Thyroid gland (tissue), 4 donors: ENCODE results near the gene CIB2.

Experiments
- CTCF ChIP-seq, 6 experiments: fragments of 200-600 bp in 3 of 6; fragments of 450-650 bp in 3 of 6; sonication (generic) in 3 of 6; IDR thresholded peaks; one replicate each; pipeline ENCODE4 v1.5.1; 2016 to 2019; ENCODE audit warnings: antibody characterized with exemption in 6 of 6, mild to moderate bottlenecking in 2 of 6, inconsistent platforms in 1 of 6, moderate library complexity in 1 of 6
- POLR2A ChIP-seq, 2 donors: fragments of 450-650 bp; IDR thresholded peaks; one replicate each; pipeline ENCODE4 v1.6.1; 2017; ENCODE audit warnings: antibody characterized with exemption in 2 of 2, mild to moderate bottlenecking in 2 of 2, moderate library complexity in 1 of 2

GRCh38 chr15:78129077-78129750, 2.0 kb downstream of the CIB2 start:
- TF ChIP-seq CTCF (IDR thresholded peaks at IDR 0.05) (no peak), POLR2A (IDR thresholded peaks at IDR 0.05) (no peak)
